Activated CD8-positive, alpha-beta T cell treated with anti-CD3 and anti-CD28 coated beads for 36 hours (primary cell): ENCODE data around the gene ELOVL6. TPM values are rescaled to one million over a fixed set of nuclear protein-coding genes. Genes with fewer than 3 reads are reported as not detected.
A peak's percentile ranks its signal among the peaks of the same experiment; 100 is the strongest.

ENCODE experiments used
- ATAC-seq: fragments of 200-7000 bp; cut with Tn5 transposase; one replicate; pipeline ENCODE4 v1.10.0; 2021; ENCODE audit warnings: mild to moderate bottlenecking, moderate library complexity
- CTCF ChIA-PET: fragments of 350-600 bp; sonication (Branson Sonifier 250); formaldehyde crosslinking; loops from one replicate; lab custom pipeline; 2021; ENCODE audit warnings: antibody characterized with exemption; lab: Charles Lee
- POLR2A ChIA-PET: fragments of 350-600 bp; sonication (Branson Sonifier 250); formaldehyde crosslinking; loops from one replicate; lab custom pipeline; 2021; ENCODE audit warnings: antibody characterized with exemption; lab: Charles Lee
- DNase-seq: peaks from one replicate; pipeline ENCODE4 v3.0.0-alpha.2; 2020
- H3K27ac Mint-ChIP-seq: one replicate; pipeline ENCODE4 v1.8.0; 2021; ENCODE audit warnings: mild to moderate bottlenecking, mixed read lengths
- H3K27me3 Mint-ChIP-seq: one replicate; pipeline ENCODE4 v1.8.0; 2021; ENCODE audit warnings: mixed read lengths
- H3K36me3 Mint-ChIP-seq: one replicate; pipeline ENCODE4 v1.8.0; 2021; ENCODE audit warnings: low read depth, mixed read lengths
- H3K4me1 Mint-ChIP-seq: one replicate; pipeline ENCODE4 v1.8.0; 2021; ENCODE audit warnings: low read depth, mixed read lengths
- H3K4me3 Mint-ChIP-seq: one replicate; pipeline ENCODE4 v1.8.0; 2021; ENCODE audit warnings: mild to moderate bottlenecking, moderate library complexity, mixed read lengths
- H3K9me3 Mint-ChIP-seq: one replicate; pipeline ENCODE4 v1.8.0; 2021; ENCODE audit warnings: mixed read lengths
- intact Hi-C: fragments of 100-400 bp; cut with micrococcal nuclease; formaldehyde crosslinking; loops from one replicate; pipeline ENCODE4 v1.10.0; 2022
- total RNA-seq, 2 experiments: library from RNA; stranded (reverse); gene quantifications; one replicate each; pipeline ENCODE4 v1.2.3, GENCODE V29; 2021
- TF ChIP-seq, protein P1 (sequence below): fragments of 200-600 bp; IDR thresholded peaks from one replicate; pipeline ENCODE4 v1.8.0; 2022; ENCODE audit warnings: antibody characterized with exemption, mild to moderate bottlenecking

The ELOVL6 gene
- total RNA-seq, 2 experiments from 2014 or later: 4.7 to 7.7 TPM

DNA sequence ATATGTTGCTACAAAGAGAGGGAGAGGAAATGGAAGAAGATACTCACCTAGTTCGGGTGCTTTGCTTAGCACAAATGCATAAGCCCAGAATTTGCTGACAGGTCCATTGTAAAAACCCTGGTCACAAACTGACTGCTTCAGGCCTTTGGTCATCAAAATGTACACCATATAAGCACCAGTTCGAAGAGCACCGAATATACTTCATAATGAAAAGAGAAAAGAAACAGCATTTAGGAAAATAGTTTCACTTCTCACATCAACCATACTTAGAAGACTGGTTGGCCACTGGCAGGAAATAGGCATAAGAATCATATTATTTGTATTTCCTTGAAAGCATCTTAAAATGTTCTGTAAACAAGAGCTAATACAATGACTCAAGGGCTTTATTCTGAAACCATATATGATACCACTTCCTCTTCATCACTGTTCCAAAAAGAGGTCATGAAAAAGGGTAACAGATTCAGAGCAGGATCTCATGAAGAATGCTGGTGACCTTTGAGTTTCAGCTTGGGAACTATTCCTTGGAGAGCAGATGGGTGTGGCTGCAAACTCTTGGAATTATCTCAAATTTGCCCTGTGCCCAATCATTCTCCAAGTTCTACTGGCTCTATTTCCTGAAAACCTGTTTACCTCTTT is 138.7 kb downstream of the ELOVL6 start:
- CTCF ChIA-PET: interaction anchor here (0.8 to 8.3 kb wide), 3 partner anchors 9 to 458 kb away, joined by 3 to 51 read pairs (median 3); no protein-coding TSS in a partner anchor
- DNase-seq (peak; percentile 7), ATAC-seq (peak; percentile 65)
- Mint-ChIP-seq H3K27ac (peak overlapping the region; percentile 81), H3K4me1 (peaks cover 37% of the 10 kb centered on the region), H3K9me3 (no peaks in the 10 kb centered on the region), H3K4me3 (peak overlapping the region; percentile 24), H3K36me3 (no peaks in the 10 kb centered on the region), H3K27me3 (no peaks in the 10 kb centered on the region)
- TF ChIP-seq, protein P1, sequence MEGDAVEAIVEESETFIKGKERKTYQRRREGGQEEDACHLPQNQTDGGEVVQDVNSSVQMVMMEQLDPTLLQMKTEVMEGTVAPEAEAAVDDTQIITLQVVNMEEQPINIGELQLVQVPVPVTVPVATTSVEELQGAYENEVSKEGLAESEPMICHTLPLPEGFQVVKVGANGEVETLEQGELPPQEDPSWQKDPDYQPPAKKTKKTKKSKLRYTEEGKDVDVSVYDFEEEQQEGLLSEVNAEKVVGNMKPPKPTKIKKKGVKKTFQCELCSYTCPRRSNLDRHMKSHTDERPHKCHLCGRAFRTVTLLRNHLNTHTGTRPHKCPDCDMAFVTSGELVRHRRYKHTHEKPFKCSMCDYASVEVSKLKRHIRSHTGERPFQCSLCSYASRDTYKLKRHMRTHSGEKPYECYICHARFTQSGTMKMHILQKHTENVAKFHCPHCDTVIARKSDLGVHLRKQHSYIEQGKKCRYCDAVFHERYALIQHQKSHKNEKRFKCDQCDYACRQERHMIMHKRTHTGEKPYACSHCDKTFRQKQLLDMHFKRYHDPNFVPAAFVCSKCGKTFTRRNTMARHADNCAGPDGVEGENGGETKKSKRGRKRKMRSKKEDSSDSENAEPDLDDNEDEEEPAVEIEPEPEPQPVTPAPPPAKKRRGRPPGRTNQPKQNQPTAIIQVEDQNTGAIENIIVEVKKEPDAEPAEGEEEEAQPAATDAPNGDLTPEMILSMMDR: no peak
- POLR2A ChIA-PET: interaction anchor here (1.0 to 1.6 kb wide), 2 partner anchors 137 to 139 kb away, joined by 3 to 6 read pairs; partner anchors contain the start of gene ELOVL6
- intact Hi-C loops: loop anchor here (5.0 kb wide), 2 partner anchors 33 to 148 kb away; no protein-coding TSS in a partner anchor

DNA sequence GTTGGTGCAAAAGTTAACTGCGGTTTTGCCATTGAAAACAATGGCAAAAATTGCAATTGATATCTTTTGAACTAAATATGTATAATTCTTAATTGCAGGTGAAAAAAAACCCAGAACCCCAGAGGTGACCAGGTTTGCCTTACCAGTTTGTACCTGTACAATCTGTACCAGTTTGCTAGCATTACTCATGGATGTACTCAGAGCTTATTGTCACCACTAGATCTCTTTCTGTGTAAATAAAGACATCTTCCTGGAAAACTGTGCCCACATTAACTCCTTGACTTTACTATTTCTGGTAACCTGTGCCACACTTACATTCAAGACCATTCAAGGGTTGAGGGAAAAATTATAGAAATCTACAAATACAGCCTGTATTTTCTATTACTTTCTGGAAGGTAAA is 139.7 kb downstream of the ELOVL6 start:
- Mint-ChIP-seq H3K4me3 (no peak overlapping the region), H3K27ac (peak overlapping the region; percentile 81), H3K4me1 (peaks cover 37% of the 10 kb centered on the region), H3K9me3 (no peaks in the 10 kb centered on the region), H3K27me3 (no peaks in the 10 kb centered on the region), H3K36me3 (no peaks in the 10 kb centered on the region)
- TF ChIP-seq, protein P1: no peak
- ChIA-PET POLR2A (interaction anchor here (1.0 to 1.6 kb wide), 2 partner anchors 138 to 140 kb away, joined by 3 to 6 read pairs; partner anchors contain the start of gene ELOVL6), CTCF (interaction anchor here (1.0 to 8.3 kb wide), 3 partner anchors 8 to 152 kb away, joined by 3 to 51 read pairs (median 3); no protein-coding TSS in a partner anchor)
- intact Hi-C loops: loop anchor here (5.0 kb wide), 2 partner anchors 34 to 149 kb away; no protein-coding TSS in a partner anchor
- DNase-seq (no peak), ATAC-seq (peak; percentile 20)

DNA sequence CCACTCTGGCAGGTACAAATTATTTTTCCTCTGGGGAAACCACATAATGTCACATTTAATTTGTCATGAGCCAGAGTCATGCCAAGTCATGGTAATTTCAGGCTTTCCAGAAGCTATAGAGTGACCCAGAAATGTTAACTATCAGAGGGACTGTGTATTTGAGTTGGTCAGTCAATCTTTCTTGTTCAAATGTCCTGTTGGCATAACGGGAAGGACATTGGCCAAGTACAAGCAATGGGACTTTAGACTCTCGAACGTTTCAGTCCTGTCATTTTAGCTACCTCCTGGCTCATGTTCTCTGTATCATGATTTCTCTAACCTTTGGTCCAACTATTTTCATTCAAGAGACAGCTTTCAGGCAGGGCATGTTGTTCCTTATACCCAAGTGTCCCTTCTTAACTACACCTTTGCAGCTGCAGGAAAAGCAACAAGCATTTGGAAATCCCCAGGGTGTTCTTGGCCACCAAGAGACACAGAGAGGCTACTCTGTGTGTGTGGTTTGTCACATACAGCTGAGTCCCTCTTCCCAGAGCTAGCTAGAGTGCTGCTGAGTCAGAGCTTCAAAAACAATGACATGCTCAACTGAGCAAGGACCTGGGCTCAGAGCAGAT is 143.2 kb downstream of the ELOVL6 start:
- TF ChIP-seq, protein P1: no peak
- CTCF ChIA-PET: interaction anchor here (0.9 to 1.8 kb wide), 6 partner anchors 8 to 455 kb away, joined by 3 to 5 read pairs (median 4); no protein-coding TSS in a partner anchor
- no peaks in the 10 kb centered on the region for H3K9me3 Mint-ChIP-seq

DNA sequence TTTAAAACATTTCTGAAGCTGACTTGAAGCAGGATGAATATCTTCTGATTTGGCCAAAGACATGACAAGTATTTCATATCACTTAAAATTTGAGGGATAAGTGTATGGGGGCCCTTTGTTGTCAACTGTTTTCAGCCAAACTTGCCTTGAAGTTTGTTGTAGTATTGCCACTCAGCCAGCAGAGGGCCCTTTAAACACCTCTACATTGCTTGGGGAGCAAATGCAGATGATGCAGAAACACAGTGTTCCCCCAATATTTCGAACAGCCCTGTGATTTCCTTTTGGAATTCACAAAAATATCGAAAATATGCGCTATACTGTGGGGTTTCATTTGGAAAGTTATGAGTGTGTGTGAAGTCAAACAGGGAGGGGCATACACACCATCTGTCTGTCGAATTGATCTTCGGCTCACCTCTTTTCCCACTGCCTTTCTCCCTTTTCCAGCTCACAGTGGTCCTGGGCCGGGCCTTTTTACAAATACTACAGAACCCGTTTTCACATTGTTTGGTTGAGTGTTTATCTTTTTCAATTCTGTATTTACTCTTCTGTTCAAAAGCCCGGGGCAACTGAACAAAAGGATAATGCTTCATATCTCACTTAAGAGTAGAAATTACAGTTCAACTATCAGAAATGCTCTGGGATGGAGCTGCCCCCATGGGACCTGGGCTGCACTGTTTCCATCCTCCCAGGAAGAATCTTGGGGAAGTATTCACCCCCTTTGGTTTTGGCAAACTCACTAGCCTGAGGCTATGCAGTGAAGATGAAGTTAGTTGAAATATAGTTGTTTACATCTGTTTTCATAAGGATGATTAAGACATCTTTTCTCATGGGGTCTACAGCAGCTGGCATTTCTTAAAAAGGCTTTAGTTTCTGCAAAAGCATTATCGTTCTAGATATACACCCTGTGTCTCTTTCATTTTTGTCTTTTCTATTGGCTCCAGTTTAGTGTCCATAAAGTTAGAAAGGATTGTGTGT is 148.2 kb downstream of the ELOVL6 start:
- Mint-ChIP-seq H3K27ac (no peak overlapping the region), H3K27me3 (no peaks in the 10 kb centered on the region), H3K36me3 (no peaks in the 10 kb centered on the region), H3K4me1 (peaks cover 4% of the 10 kb centered on the region), H3K4me3 (no peak overlapping the region), H3K9me3 (no peaks in the 10 kb centered on the region)
- POLR2A ChIA-PET: no interaction called here
- DNase-seq: peak; percentile 65
- intact Hi-C loops: no loop called here
- peak; percentile 73 for ATAC-seq
- CTCF ChIA-PET: interaction anchor here (0.7 to 5.3 kb wide), 38 partner anchors 10 to 467 kb away, joined by 3 to 51 read pairs (median 4); partner anchors contain the start of gene ELOVL6
- TF ChIP-seq, protein P1: peak; percentile 64

More for the DNA sequence above, 143.2 kb downstream of the ELOVL6 start:
- intact Hi-C loops: loop anchor here (5.0 kb wide), 2 partner anchors 37 to 152 kb away; no protein-coding TSS in a partner anchor
- Mint-ChIP-seq H3K27ac (peak overlapping the region; percentile 24), H3K36me3 (no peaks in the 10 kb centered on the region), H3K4me3 (no peak overlapping the region), H3K27me3 (no peaks in the 10 kb centered on the region), H3K4me1 (peaks cover 26% of the 10 kb centered on the region)
- ATAC-seq (peak; percentile 79), DNase-seq (peak; percentile 46)
- POLR2A ChIA-PET: interaction anchor here (1.0 kb wide), 1 partner anchor 143 kb away, joined by 4 read pairs; the partner anchor contains the start of gene ELOVL6
